Effector CD8-positive, alpha-beta T cell (primary cell): ENCODE data around the gene ICAM5.

Source experiments
- DNase-seq: peaks from one replicate; lab custom pipeline; 2025; lab: John Stamatoyannopoulos, UW

Gene ICAM5

DNA sequence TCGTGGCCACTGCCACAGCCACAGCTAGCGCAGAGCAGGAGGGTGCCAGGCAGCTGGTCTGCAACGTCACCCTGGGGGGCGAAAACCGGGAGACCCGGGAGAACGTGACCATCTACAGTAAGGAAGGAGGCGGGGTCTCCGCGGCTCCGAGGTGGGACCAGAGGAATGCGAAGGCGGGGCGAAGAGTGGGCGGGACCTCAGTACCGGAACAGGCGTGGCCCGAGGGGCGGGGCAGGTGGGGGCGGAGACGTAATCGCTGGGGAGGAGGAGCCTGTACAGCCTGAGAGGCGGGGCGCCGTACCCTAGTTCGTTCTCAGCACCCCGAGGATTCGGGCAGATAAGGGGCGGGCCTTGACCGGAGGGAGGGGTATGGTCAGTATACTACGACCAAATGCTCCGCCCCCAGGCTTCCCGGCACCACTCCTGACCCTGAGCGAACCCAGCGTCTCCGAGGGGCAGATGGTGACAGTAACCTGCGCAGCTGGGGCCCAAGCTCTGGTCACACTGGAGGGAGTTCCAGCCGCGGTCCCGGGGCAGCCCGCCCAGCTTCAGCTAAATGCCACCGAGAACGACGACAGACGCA lies 2.5 kb downstream of the ICAM5 start:
- DNase-seq, result peak; percentile 57

DNA sequence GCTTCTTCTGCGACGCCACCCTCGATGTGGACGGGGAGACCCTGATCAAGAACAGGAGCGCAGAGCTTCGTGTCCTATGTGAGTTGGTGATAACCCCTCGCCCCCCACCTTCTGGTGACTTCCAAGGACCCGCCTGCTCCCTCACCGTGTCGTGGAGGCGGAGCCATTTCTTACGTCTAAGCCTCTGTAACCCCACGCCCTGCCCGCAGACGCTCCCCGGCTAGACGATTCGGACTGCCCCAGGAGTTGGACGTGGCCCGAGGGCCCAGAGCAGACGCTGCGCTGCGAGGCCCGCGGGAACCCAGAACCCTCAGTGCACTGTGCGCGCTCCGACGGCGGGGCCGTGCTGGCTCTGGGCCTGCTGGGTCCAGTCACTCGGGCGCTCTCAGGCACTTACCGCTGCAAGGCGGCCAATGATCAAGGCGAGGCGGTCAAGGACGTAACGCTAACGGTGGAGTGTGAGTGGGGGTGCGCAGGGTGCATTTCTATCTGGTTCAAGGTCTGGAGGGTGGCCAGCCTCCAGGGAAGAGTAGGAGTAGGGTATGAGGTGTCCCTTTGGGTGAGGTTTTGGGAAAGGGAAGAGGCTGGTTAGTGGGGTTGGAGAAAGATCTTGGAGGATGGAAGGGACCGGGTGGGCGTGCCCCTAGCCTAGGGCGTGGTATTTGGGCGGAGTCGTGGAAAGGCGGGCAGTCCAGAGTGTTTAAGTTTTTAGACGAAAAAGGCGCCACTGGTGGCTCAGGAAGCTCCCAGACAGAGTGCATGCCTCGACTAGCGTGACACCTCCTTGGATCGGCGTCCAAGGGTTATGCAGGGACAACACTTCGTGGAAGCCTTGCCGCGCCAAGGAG lies 3.3 kb downstream of the ICAM5 start:
- no peak for DNase-seq

DNA sequence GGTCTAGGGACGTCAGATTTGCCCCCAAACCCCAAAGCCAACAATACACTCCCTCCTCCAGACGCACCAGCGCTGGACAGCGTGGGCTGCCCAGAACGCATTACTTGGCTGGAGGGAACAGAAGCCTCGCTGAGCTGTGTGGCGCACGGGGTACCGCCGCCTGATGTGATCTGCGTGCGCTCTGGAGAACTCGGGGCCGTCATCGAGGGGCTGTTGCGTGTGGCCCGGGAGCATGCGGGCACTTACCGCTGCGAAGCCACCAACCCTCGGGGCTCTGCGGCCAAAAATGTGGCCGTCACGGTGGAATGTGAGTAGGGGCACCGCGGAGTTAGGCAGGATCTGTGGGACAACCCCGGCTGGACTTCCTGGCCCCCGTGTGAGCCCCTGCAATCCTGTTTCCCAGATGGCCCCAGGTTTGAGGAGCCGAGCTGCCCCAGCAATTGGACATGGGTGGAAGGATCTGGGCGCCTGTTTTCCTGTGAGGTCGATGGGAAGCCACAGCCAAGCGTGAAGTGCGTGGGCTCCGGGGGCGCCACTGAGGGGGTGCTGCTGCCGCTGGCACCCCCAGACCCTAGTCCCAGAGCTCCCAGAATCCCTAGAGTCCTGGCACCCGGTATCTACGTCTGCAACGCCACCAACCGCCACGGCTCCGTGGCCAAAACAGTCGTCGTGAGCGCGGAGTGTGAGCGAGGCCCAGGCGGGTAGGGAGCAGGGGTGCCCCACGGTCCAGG lies 4.0 kb downstream of the ICAM5 start:
- no peak for DNase-seq

DNA sequence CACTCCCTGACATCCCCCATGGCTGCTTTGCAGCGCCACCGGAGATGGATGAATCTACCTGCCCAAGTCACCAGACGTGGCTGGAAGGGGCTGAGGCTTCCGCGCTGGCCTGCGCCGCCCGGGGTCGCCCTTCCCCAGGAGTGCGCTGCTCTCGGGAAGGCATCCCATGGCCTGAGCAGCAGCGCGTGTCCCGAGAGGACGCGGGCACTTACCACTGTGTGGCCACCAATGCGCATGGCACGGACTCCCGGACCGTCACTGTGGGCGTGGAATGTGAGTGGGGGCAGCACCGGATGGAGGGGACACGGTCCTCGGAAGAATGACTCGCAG lies 4.6 kb downstream of the ICAM5 start:
- DNase-seq, result no peak

DNA sequence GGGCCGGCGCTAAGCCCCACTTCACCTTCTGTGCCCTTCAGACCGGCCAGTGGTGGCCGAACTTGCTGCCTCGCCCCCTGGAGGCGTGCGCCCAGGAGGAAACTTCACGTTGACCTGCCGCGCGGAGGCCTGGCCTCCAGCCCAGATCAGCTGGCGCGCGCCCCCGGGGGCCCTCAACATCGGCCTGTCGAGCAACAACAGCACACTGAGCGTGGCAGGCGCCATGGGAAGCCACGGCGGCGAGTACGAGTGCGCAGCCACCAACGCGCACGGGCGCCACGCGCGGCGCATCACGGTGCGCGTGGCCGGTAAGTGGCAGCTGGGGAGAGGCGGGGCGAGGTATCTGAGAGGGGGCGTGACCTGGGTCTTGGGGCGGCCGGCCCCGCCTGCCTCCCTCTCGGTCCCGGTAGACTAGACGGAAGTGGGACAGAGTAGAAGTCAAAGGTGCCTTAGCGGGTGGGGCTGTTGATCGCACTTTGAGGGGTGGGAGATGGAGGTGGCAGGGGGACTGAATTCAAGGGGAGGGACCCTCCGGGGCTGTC lies 5.6 kb downstream of the ICAM5 start:
- DNase-seq, result peak; percentile 41

DNA sequence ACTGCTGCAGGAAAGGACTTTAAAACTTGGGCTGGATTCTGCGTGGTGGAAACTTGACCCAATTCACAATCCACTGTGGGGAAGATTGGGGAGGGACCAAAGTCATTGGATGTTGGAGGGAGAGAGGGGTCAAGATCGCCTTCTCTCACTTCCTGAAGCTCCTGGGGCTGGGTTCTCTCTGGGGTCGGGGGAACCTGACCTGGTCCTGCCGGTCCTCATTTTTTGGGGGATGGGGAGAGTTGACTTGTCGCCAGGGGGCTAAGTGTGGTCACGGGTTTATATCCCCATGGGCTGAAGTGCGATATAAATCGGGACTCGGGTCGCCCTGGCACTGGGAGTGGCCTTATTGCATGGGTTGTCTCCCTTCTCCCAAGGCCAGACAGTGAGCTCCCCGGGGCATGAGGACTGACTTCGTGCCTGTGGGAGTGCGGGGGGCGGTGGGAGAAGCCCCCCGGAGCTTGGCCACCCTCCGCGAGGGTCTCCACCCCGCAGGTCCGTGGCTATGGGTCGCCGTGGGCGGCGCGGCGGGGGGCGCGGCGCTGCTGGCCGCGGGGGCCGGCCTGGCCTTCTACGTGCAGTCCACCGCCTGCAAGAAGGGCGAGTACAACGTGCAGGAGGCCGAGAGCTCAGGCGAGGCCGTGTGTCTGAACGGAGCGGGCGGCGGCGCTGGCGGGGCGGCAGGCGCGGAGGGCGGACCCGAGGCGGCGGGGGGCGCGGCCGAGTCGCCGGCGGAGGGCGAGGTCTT lies 6.3 kb downstream of the ICAM5 start:
- no peak for DNase-seq

DNA sequence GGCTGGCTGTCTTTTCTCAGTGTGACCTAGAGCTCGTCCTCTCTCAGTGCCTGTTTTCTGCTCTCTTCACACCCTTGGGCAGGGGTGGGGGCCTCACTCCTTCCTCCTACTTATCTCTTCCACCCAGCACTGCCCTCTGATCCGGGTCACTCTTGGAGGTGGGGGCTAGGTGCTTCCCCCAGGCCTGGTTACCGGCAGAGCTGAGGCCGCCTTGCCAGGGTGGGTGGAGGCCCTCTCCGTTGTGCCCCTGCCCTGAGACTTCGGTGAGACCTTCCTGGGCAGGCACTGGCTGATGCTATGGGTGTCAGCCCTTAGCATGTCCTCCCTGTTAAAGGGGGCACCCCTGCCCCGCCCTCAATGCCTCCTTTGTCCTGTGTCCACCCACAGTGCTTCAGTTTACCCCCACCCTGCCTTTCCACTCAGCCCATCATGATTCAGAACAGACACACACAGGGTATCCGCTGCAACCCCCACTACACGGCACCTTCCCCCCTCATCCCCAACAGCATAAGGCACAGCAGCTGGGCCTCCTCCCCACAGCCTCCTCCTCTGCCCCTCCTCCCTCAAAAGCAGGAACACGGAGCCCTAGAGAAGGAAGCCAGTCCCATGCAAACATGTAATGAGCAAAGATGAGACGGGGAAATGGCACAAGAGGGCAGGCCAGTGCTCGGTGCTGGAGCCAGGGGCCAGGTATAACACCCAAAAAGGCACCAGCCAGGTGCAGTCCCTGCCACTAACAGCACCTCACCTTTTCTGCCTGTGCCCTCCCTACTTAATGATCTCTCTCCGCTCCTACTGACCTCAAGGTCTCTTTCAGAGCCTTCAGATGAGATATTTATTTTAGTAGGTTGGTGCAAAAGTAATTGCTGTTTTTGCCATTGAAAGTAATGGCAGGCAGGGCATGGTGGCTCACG lies 10.1 kb downstream of the ICAM5 start:
- DNase-seq, result no peak

DNA sequence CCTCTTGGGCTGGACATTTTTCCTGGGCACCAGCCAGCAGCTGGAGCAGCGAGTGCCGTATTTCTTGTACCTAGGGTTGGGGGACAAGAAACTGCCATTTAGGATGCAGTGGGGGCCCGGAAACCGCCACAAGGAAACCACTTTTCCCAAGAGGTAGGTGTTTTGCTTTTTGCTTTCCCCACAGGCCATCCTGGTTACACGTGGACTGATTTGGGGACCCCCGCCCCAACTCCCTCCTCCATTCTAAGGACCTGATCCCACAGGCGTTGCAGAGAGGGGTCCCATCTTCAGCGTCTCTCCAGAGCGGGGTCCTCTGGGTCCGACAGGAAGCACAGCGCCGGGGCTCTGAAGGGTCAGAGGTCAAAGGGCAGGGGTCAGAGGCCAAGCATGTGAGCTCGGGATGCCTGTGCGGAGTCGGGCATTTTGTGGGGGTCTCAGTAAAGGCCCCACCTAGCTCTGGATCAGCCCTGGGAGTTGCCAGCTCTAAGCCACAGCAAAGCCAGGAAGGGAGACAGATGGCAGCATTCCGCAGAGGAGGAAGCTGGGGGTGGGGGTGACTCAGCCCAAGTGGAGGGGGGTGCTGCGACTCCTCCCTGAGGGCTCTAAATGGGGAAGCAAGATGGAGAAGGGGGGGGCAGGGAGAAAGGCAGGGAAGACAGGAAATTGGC lies 15.5 kb downstream of the ICAM5 start:
- no peak for DNase-seq

DNA sequence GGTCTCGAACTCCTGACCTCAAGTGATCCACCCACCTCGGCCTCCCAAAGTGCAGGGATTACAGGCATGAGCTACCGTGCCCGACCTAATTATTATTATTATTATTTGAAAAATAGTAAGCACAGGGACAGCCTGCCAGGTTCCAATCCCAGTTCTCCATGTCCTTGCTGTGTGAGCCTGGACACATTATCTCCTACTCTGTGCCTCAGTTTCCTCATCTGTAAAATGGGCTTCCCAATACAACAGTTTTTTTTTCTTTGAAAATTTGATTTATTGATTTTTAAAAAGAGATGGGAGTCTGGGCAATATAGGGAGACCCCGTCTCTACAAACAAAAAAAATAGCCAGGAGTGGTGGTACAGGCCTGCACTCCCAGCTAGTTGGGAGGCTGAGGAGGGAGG lies 16.6 kb downstream of the ICAM5 start:
- no peak for DNase-seq

DNA sequence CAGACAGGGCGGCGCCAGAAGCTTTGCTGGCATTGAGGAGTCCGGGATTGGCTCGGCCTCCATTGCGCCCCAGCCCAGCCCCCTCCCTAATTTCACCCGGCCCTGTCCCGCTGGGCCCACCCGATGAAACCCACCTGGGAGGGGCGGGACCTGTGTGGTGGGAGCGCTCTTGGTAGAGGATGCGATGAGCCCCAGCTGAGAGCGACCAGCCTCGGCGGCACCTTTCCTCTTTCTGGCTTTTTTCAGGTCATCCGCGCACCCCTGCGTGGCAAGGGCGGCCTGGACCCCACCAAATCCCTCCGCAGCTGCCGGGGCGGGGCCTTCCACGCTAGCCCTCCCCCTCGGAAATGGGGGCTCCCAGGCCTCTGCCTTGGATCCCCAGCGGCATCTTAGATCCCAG lies 19.7 kb downstream of the ICAM5 start, which contains the start of gene ZGLP1:
TSS of gene ZGLP1 (minus strand) at position 393 of the 400 bp plus-strand sequence.
- no peak for DNase-seq

DNA sequence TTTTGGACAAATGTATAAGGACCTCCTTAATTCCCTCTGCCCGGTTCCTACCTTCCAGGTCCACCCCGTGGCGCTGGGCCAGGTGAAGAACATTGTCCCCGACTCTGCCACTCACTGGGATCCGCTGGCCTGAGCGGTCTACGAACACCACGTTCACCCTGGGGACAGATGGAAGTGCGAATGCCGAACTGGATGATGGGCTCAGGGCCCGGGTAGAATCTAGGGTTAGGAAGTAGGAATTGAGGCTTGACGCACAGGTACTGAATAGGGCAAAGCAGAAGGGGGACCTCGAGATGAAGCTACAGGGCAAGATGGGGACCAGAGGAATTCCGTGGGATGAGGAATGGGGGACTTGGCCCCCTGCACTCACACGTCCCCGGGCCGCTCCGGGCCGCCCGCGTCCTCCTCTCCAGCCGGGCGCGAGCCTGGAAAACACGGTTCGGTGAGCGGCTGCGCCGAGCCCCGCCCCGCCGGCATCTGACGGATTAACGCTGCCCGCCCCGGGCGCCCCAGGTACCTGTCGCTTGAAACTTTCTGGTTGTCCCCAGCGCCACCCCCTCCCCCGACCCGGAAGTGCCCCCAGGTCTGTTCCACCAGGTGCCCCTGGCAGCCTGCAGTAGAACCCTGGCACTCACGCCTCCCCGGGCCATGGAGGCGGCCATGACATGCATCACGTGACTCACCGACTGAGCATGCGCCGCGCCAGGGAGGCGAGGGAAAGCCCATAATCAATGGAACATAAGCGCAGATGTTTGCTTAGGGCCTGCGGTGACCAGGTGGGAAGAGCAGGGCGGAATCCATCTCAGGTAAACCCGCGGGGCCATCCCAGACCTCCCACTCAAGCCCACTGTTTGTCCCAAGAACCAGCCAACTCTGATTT lies 25.8 kb downstream of the ICAM5 start, which contains the start of gene FDX2:
TSS of gene FDX2 (minus strand) at position 681 of the 880 bp plus-strand sequence. CDS start at position 662, 19 bp downstream.
- DNase-seq, result peak; percentile 92

DNA sequence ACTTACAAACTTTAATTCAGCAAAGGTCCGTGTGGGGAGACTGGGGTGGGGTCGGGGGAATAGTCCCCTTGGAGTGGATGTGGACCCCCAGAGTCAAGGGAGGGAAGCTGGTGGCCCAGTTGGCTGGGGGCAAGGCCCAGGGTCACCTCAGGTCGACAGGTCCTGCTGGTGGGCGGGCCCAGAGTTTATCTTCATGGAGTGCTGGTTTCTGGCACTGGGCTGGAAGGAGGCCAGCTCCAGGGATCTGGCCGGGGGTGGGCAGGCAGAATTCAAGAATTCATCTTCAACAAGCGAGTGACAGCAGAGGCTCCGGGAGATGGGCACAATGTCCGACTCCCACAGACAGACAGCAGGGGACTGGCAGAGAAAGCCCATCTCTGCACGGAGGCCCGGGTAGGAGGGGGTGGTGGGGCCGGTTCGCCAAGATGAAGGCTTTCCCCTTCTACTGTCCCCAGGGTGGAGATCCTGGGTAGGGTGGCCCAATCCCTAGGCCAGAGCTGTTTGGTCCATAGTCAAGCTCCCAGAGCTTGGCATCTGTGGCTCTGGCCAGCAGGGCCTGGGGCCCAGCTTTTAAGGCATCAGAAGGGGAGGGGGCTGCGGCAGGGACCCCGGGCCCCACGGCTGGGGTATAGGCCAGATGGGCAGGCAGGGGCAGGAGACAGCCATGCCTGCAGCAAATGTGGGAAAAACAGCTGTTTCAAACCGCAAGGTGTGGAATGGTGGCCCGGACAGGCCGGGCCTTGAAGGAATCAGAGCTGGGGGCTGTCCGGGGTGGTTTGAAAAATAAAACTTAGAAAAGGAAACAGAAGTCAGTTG lies 26.7 kb downstream of the ICAM5 start:
- DNase-seq, result no peak

DNA sequence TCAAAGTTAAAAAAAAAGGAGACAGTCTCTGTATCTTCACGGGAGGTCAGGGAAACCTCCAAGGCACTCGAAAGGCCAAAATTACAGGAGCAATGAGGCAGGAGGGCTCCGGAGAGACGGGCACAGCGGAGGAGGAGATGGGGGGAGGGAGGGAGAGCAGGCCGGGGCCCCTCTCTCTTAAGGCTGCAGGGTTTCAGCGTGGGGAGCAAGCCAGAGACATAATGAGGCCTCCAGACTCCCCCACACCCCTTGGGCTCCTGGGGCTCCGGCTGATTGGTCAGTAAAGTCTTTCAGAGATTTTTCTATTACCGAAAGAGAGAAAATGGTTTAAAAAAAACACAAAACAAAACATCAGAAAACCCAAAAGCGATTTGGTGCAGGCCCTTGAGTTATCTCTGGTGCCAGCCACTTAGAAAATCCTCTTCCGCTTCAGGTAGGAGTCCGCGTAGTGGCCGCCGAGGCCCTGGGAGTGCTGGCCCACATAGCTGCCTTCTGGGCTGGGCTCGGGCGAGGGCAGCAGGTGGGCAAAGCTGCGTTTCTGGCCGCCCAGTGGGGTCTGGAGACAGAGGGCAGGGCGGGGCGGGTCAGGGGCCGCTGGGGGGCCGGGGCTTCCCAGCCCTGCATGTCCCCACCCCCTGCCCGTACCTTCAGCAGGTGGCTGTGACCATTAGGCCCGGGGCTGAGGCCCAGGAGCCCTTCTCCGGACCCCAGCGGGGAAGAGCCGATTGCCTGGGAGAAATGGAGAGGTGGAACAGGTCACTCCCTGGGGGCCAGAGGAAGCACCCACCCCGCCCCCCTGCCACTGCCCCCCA lies 27.5 kb downstream of the ICAM5 start:
- no peak for DNase-seq

DNA sequence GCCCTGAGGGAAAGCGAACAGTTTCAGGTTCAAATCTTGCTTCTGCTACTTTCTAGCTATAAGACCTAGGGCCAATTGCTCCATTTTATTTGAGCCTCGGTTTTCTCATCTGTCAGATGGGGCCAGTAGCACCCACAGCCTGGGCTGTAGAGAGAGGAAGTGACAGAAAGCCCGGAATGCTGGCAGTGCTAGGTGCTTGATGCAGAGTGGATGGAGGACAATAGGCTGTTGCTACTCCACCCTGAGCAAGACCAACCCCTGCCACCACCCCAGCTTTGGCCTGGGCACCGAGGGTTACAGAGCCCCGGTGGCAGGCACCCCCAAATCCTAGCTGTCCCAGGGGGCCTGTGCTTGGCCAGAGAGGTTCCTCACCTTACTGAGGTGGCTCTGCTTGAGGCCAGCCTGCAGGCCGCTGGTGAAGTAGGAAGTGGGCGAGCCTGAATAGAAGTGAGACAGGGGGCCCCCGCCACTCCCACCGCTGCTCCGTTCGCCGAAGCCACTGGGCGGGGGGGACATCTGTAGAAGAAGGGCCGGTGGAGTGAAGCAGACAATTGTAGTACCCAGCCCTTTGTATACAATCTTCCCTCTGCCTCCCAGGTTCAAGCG lies 28.2 kb downstream of the ICAM5 start:
- no peak for DNase-seq

DNA sequence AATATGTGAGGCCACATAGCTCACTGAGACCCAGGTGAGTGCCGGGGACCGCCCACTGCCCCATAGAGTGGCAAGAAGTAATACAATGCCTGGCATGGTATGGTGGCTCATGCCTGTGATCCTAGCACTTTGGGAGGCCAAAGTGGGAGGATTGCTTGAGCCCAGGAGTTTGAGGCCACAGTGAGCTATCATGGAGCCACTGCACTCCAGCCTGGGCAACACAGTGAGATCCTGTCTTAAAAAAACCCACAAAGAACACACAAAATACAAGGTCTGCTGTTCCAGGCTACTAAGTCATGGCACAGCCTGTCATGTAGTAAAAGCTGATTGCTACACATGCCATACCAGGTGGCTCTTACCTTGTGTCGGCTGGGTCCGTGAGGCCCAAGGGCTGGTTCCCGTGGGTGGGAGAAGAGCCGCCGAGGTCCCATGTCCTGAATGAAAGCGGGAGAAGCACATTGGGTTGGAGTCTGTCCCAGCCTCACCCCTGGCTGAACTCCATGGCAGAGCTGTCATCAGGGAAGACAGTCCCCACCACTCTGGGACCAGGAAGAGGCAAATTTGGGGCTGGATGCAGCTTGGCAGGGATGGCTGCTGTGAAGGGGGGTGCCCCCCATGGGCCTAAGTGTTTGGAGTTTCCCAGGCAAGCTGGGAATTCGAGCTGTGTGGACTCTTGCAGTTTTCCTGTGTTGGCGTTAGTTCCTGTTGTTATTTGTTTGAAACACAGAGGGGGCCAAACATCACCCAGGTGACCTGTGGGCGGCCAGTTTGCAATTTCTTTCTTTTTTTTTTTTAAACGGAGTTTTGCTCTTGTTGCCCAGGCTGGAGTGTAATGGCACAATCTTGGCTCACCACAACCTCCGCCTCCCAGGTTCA lies 29.3 kb downstream of the ICAM5 start:
- DNase-seq, result no peak
